Measurements from ENCODE around the gene ATF2. TPM values are rescaled to one million over a fixed set of nuclear protein-coding genes. Genes with fewer than 3 reads are reported as not detected.

The ATF2 gene
- total and polyA plus RNA-seq, 9 of the 15 experiments (the other 6 are each of a cell fraction or from before 2014, with no cell fraction given) = 24.2 to 111 (median 45.9) TPM

- H4K20me1 ChIP-seq (replicated peaks; ENCODE audit: control insufficient read depth, insufficient read depth, low read length) = no peaks in the 10 kb centered on the region
- in situ Hi-C loops (cut with MboI) = no loop called here
- POLR2A ChIA-PET = interaction anchor here (0.9 to 1.1 kb wide), 2 partner anchors 11 to 100 kb away, joined by 4 read pairs; no protein-coding TSS in a partner anchor
These were observed 101.6 kb downstream of the ATF2 start for GRCh38 chr2:175066411-175066810.

DNA sequence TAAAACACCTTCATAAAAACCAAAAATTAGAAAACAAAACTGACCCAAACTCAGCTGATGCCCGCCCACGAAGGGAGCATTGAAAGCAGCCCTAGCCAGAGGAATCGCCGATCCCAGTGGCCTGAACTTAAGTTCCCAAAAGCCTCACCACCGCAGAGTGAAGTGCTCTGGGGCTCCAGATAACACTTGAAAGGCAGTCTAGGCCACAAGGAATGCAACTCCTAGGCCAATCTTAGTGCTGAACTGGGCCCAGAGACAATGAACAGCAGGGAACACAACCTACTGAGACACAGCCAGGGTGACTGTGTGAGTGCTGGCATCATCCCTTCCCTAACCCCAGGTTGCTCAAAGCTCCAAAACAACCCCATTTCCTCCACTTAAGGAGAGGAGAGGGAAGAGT lies 103.2 kb downstream of the ATF2 start:
- in situ Hi-C loops (cut with MboI) = no loop called here
- Histone ChIP-seq H3K4me2 (ENCODE audit: insufficient read depth, low read length) (no peak overlapping the region), H3K9me1 (ENCODE audit: control insufficient read depth, insufficient read depth, low read length) (no peaks in the 10 kb centered on the region), H3K79me2 (ENCODE audit: control insufficient read depth, insufficient read depth, low read length) (no peaks in the 10 kb centered on the region), H3K27me3 (ENCODE audit: control insufficient read depth in 2 of 2, insufficient read depth in 2 of 2, low read length in 2 of 2) (no peaks in the 10 kb centered on the region), H3K4me3 (no peak overlapping the region), H2AFZ (ENCODE audit: low read depth, low read length) (no peak overlapping the region), H3K36me3 (ENCODE audit: control insufficient read depth, insufficient read depth, low read length) (peaks cover 15% of the 10 kb centered on the region; the same call in 1 of the 3 replicates), H4K20me1 (replicated peaks; ENCODE audit: control insufficient read depth, insufficient read depth, low read length) (no peaks in the 10 kb centered on the region), H3K9ac (ENCODE audit: insufficient read depth in 1 of 2, low read depth in 2 of 2, low read length in 2 of 2) (peak overlapping the region in 1 of 2 experiments; percentile 8; a peak in 1 of 4 replicates), H3K9me3 (replicated peaks; ENCODE audit: control insufficient read depth, insufficient read depth, low read depth, low read length) (no peaks in the 10 kb centered on the region), H3K27ac (ENCODE audit: extremely low read depth, low read depth, low read length) (no peak overlapping the region; the same call in 2 of the 3 replicates), H3K4me1 (replicated peaks in 1 of 2; ENCODE audit: control insufficient read depth in 2 of 2, insufficient read depth in 2 of 2, low read length in 2 of 2) (no peaks in the 10 kb centered on the region)
- ChIA-PET CTCF (ENCODE audit: low intra/inter-chr PET ratio) (no interaction called here), POLR2A (interaction anchor here (0.6 kb wide), 1 partner anchor 34 kb away, joined by 3 read pairs; no protein-coding TSS in a partner anchor)
- ATAC-seq = peak; percentile 60
- BruUV-seq (replicated peaks) = no TSS peak
- DNase-seq (ENCODE audit: extremely low read depth in 1 of 4, low spot score in 3 of 4) = peak in 1 of 4 experiments; percentile 21
- intact Hi-C loops (cut with micrococcal nuclease) = no loop called here
- FAIRE-seq = no peak
- 81% methylated on average over 5 of the region's 5 CpGs for whole genome bisulfite sequencing (ENCODE audit: insufficient coverage, low coverage, missing lambda C conversion rate)
- no peak for TF ChIP-seq C11orf30 (IDR thresholded peaks at IDR 0.05; ENCODE audit: low read depth)
- TF ChIP-seq HEY1 (CRISPR knock-in tag; IDR thresholded peaks at IDR 0.05; ENCODE audit: borderline replicate concordance) = no peak
- no peak for TF ChIP-seq BACH1 (tag; IDR thresholded peaks at IDR 0.05)
- no peak for TF ChIP-seq ZBTB26 (CRISPR knock-in tag; IDR thresholded peaks at IDR 0.05)
- no peak for TF ChIP-seq GTF2F1 (IDR thresholded peaks at IDR 0.05; ENCODE audit: low read depth, low read length)
- no peak for TF ChIP-seq CCAR2 (IDR thresholded peaks at IDR 0.05; ENCODE audit: low read depth, low read length)
- TF ChIP-seq PTTG1 (tag; IDR thresholded peaks at IDR 0.05; ENCODE audit: low read depth) = no peak
- no peak for TF ChIP-seq DNMT1 (IDR thresholded peaks at IDR 0.05)
- TF ChIP-seq ZNF24 (IDR thresholded peaks at IDR 0.05) = no peak
- no peak for TF ChIP-seq TBL1XR1 (IDR thresholded peaks at IDR 0.05; ENCODE audit: low read length in 2 of 2)

More at GRCh38 chr2:175066411-175066810, 101.6 kb downstream of the ATF2 start:
- Histone ChIP-seq H3K27ac (ENCODE audit: extremely low read depth, low read depth, low read length) (no peak overlapping the region), H3K79me2 (ENCODE audit: control insufficient read depth, insufficient read depth, low read length) (no peaks in the 10 kb centered on the region), H3K36me3 (ENCODE audit: control insufficient read depth, insufficient read depth, low read length) (peaks cover 25% of the 10 kb centered on the region), H3K27me3 (ENCODE audit: control insufficient read depth in 2 of 2, insufficient read depth in 2 of 2, low read length in 2 of 2) (no peaks in the 10 kb centered on the region), H2AFZ (ENCODE audit: low read depth, low read length) (no peak overlapping the region), H3K4me1 (replicated peaks in 1 of 2; ENCODE audit: control insufficient read depth in 2 of 2, insufficient read depth in 2 of 2, low read length in 2 of 2) (no peaks in the 10 kb centered on the region), H3K4me3 (no peak overlapping the region), H3K9me3 (replicated peaks; ENCODE audit: control insufficient read depth, insufficient read depth, low read depth, low read length) (no peaks in the 10 kb centered on the region), H3K4me2 (ENCODE audit: insufficient read depth, low read length) (no peak overlapping the region), H3K9me1 (ENCODE audit: control insufficient read depth, insufficient read depth, low read length) (no peaks in the 10 kb centered on the region), H3K9ac (ENCODE audit: insufficient read depth in 1 of 2, low read depth in 2 of 2, low read length in 2 of 2) (no peak overlapping the region)
- BruUV-seq (replicated peaks) = no TSS peak
- WGBS (ENCODE audit: insufficient coverage, low coverage, missing lambda C conversion rate) = 82% methylated on average over 4 of the region's 4 CpGs
- FAIRE-seq (no peak), ATAC-seq (no peak), DNase-seq (ENCODE audit: extremely low read depth in 1 of 4, low spot score in 3 of 4) (no peak)
- CTCF ChIA-PET (ENCODE audit: low intra/inter-chr PET ratio) = no interaction called here
- TF ChIP-seq RAD51 (IDR thresholded peaks at IDR 0.05; ENCODE audit: borderline replicate concordance, low read depth) (no peak), HCFC1 (IDR thresholded peaks at IDR 0.05; ENCODE audit: low read depth, low read length) (no peak), FOXA1 (IDR thresholded peaks at IDR 0.05; ENCODE audit: borderline replicate concordance) (no peak), ZBTB43 (CRISPR knock-in tag; IDR thresholded peaks at IDR 0.05) (no peak)
- intact Hi-C loops (cut with micrococcal nuclease) = no loop called here
